ENCODE results near the gene CAMK1D. TPM values are rescaled to one million over a fixed set of nuclear protein-coding genes. Genes with fewer than 3 reads are reported as not detected.

Gene CAMK1D
- total and polyA plus RNA-seq, 9 donors = 1.8 to 11.7 (median 5.5) TPM

GRCh38 chr10:12633776-12634620, 284.7 kb downstream of the CAMK1D start:
- 87 to 91% (median 91%) methylated on average over 11 of the region's 11 CpGs for WGBS, 3 donors
- intact Hi-C loops (cut with DNase I) = no loop called here
- DNase-seq = no peak

GRCh38 chr10:12634621-12634931, 285.2 kb downstream of the CAMK1D start:
- Histone ChIP-seq H3K27me3 (no peaks in the 10 kb centered on the region), H3K4me1 (ENCODE audit: insufficient read depth) (no peaks in the 10 kb centered on the region), H3K9me3 (no peaks in the 10 kb centered on the region), H3K4me3 (no peak overlapping the region), H3K36me3 (no peaks in the 10 kb centered on the region), H3K27ac (no peak overlapping the region)
- TF ChIP-seq, protein P1, sequence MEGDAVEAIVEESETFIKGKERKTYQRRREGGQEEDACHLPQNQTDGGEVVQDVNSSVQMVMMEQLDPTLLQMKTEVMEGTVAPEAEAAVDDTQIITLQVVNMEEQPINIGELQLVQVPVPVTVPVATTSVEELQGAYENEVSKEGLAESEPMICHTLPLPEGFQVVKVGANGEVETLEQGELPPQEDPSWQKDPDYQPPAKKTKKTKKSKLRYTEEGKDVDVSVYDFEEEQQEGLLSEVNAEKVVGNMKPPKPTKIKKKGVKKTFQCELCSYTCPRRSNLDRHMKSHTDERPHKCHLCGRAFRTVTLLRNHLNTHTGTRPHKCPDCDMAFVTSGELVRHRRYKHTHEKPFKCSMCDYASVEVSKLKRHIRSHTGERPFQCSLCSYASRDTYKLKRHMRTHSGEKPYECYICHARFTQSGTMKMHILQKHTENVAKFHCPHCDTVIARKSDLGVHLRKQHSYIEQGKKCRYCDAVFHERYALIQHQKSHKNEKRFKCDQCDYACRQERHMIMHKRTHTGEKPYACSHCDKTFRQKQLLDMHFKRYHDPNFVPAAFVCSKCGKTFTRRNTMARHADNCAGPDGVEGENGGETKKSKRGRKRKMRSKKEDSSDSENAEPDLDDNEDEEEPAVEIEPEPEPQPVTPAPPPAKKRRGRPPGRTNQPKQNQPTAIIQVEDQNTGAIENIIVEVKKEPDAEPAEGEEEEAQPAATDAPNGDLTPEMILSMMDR (IDR thresholded peaks at IDR 0.05) = no peak
- TF ChIP-seq EP300 (IDR thresholded peaks at IDR 0.05) (no peak), POLR2A (IDR thresholded peaks at IDR 0.05) (no peak)
- intact Hi-C loops (cut with DNase I) = no loop called here
- DNase-seq = no peak
- WGBS, 3 donors = 87 to 97% (median 91%) methylated on average over 10 of the region's 10 CpGs

More at GRCh38 chr10:12633776-12634620, 284.7 kb downstream of the CAMK1D start:
- Histone ChIP-seq H3K4me3 (no peak overlapping the region), H3K9me3 (no peaks in the 10 kb centered on the region), H3K4me1 (ENCODE audit: insufficient read depth) (no peaks in the 10 kb centered on the region), H3K27ac (no peak overlapping the region), H3K36me3 (no peaks in the 10 kb centered on the region), H3K27me3 (no peaks in the 10 kb centered on the region)
- TF ChIP-seq, protein P1 (IDR thresholded peaks at IDR 0.05) = no peak
- no peak for TF ChIP-seq EP300 (IDR thresholded peaks at IDR 0.05)
- TF ChIP-seq POLR2A (IDR thresholded peaks at IDR 0.05) = no peak

GRCh38 chr10:12635127-12635541, 285.8 kb downstream of the CAMK1D start:
- Histone ChIP-seq H3K9me3 (no peaks in the 10 kb centered on the region), H3K27me3 (no peaks in the 10 kb centered on the region), H3K4me1 (ENCODE audit: insufficient read depth) (no peaks in the 10 kb centered on the region), H3K36me3 (no peaks in the 10 kb centered on the region), H3K4me3 (no peak overlapping the region), H3K27ac (no peak overlapping the region)
- intact Hi-C loops (cut with DNase I) = no loop called here
- WGBS, 3 donors = 81 to 91% (median 86%) methylated on average over 10 of the region's 10 CpGs
- no peak for DNase-seq
- TF ChIP-seq EP300 (IDR thresholded peaks at IDR 0.05) = no peak

DNA sequence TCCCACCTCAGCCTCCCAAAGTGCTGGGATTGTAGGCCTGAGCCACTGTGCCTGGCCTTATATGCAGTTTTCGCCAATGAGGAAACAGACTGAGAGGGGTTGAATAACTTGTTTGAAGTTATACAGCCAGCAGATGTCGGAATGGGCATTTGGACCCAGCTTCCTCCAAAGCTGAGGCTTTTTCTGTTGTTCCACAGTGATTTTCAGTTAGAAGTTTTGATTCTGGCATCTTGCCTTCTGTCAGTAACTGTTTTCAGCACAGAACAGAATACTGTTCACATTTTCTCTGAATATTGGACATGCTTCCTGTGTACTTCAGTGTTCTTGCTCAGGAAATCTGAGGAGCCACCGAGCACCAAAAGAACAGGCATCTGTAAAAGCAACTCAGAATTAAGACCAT, 287.2 kb downstream of the CAMK1D start:
- intact Hi-C loops (cut with DNase I) = no loop called here

GRCh38 chr10:12637649-12638048, 288.3 kb downstream of the CAMK1D start:
- no peaks in the 10 kb centered on the region for H3K9me3 ChIP-seq
- no peaks in the 10 kb centered on the region for H3K36me3 ChIP-seq
- 93 to 96% (median 96%) methylated on average over 8 of the region's 8 CpGs for WGBS, 3 donors
- H3K4me3 ChIP-seq = no peak overlapping the region
- TF ChIP-seq EP300 (IDR thresholded peaks at IDR 0.05) = no peak
- TF ChIP-seq, protein P1 (IDR thresholded peaks at IDR 0.05) = no peak
- no peak for TF ChIP-seq POLR2A (IDR thresholded peaks at IDR 0.05)
- no peak overlapping the region for H3K27ac ChIP-seq
- DNase-seq = no peak
- no peaks in the 10 kb centered on the region for H3K27me3 ChIP-seq
- no peaks in the 10 kb centered on the region for H3K4me1 ChIP-seq (ENCODE audit: insufficient read depth)
- intact Hi-C loops (cut with DNase I) = no loop called here

More for the DNA sequence above, 287.2 kb downstream of the CAMK1D start:
- DNase-seq = no peak
- no peaks in the 10 kb centered on the region for H3K4me1 ChIP-seq (ENCODE audit: insufficient read depth)
- 87 to 93% (median 91%) methylated on average over 3 of the region's 3 CpGs for WGBS, 3 donors
- H3K4me3 ChIP-seq = no peak overlapping the region
- no peaks in the 10 kb centered on the region for H3K27me3 ChIP-seq
- no peaks in the 10 kb centered on the region for H3K36me3 ChIP-seq
- H3K27ac ChIP-seq = no peak overlapping the region
- TF ChIP-seq, protein P1 (IDR thresholded peaks at IDR 0.05) = no peak
- no peaks in the 10 kb centered on the region for H3K9me3 ChIP-seq
